ENCODE measurements around the gene FBXW5. TPM values are rescaled to one million over a fixed set of nuclear protein-coding genes. Genes with fewer than 3 reads are reported as not detected.

Gene FBXW5
- total RNA-seq, 2 donors from 2014 or later, result 156 to 161 TPM

DNA sequence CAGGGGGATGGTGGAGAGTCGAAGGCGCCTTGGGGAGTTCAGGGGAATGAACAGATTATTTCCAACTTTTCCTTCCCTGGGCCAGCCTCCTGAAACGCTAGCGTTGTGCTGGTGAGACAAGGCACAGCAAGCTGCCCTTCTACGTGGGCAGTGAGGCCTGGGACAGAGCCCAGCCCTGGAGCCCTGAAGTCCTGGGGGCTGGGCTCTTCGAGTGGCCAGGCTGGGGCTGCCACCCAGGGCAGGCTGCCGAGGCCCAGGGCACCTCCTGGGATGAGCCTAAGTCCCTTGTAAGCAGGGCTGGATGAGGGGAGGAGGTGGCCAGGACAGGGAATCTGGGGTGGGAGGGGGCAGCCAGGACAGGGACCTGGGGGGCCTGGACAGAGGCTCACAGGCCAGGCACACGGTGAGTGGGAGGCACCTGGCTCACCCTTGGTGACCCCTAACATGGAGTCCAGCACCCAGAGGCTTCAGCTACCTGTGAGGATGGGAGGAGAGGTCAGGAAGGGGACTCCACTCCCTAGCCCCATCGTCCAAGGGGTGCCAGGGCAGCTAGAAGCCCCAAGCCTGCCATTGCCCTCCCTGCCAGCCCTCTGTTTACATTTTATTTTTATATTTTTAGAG lies 6.2 kb upstream of the FBXW5 start:
- intact Hi-C loops (cut with DNase I), result loop anchor here (5.0 kb wide), 1 partner anchor 72 kb away; no protein-coding TSS in a partner anchor
- peak in 1 of 4 donors; percentile 41 for DNase-seq

GRCh38 chr9:136949817-136950655 lies 5.5 kb upstream of the FBXW5 start:
- H3K4me1 ChIP-seq, result peaks cover 48% of the 10 kb centered on the region
- TF ChIP-seq, protein P1, sequence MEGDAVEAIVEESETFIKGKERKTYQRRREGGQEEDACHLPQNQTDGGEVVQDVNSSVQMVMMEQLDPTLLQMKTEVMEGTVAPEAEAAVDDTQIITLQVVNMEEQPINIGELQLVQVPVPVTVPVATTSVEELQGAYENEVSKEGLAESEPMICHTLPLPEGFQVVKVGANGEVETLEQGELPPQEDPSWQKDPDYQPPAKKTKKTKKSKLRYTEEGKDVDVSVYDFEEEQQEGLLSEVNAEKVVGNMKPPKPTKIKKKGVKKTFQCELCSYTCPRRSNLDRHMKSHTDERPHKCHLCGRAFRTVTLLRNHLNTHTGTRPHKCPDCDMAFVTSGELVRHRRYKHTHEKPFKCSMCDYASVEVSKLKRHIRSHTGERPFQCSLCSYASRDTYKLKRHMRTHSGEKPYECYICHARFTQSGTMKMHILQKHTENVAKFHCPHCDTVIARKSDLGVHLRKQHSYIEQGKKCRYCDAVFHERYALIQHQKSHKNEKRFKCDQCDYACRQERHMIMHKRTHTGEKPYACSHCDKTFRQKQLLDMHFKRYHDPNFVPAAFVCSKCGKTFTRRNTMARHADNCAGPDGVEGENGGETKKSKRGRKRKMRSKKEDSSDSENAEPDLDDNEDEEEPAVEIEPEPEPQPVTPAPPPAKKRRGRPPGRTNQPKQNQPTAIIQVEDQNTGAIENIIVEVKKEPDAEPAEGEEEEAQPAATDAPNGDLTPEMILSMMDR (IDR thresholded peaks at IDR 0.05), result peak in 4 of 7 experiments; percentile 29 to 63 (median 44)
- peak; percentile 68 to 81 (median 80) for TF ChIP-seq POLR2A (IDR thresholded peaks at IDR 0.05)

More for the DNA sequence above, 6.2 kb upstream of the FBXW5 start:
- Histone ChIP-seq H3K27me3 (no peaks in the 10 kb centered on the region), H3K36me3 (replicated peaks in 1 of 2; ENCODE audit: insufficient read depth in 1 of 2, low read depth in 2 of 2) (no peaks in the 10 kb centered on the region), H3K4me1 (peaks cover 47% of the 10 kb centered on the region), H3K9me3 (no peaks in the 10 kb centered on the region), H3K27ac (peak overlapping the region; percentile 87 to 92 (median 92)), H3K4me3 (no peak overlapping the region)
- WGBS, 2 donors, result 15 to 48% methylated on average over 2 to 9 of the region's 9 CpGs
- TF ChIP-seq POLR2A (IDR thresholded peaks at IDR 0.05), result no peak
- TF ChIP-seq, protein P1 (IDR thresholded peaks at IDR 0.05), result no peak
- ATAC-seq, result peak; percentile 24

DNA sequence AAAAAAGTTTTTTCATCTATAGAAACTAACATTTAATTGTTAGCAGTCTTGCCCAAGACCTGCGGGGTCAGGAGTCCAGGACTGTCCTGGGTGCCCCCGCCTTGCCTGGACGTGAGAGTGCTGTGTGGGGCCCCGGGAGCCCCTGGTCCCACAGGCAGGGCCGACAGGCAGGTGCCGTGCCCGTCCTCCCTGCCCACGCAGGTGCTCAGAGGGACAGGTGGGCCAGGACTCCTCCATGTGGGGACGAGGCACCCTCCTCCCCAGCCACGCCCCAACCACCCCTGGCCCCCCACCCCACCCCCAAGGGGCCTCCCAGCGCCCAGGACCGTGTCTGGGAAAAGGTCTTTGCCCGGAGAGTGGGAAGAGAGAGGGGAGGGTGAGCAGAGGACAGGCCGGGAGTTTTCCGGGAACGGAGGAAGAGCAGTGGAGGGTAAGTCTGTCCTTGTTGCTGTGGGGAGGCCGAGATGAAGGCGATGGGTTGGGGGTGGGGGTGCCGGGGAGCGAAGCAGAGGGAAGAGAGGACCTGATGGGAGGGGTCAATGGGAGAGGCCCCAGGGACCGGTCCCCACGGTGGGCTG lies 4.8 kb upstream of the FBXW5 start:
- peaks cover 52% of the 10 kb centered on the region for H3K4me1 ChIP-seq
- intact Hi-C loops (cut with DNase I), result loop anchor here (10.0 kb wide), 1 partner anchor 95 kb away; the partner anchor contains the start of gene MAMDC4
- no peaks in the 10 kb centered on the region for H3K27me3 ChIP-seq
- no peaks in the 10 kb centered on the region for H3K9me3 ChIP-seq
- WGBS, 2 donors, result 5 to 12% methylated on average over 12 to 22 of the region's 22 CpGs
- ATAC-seq, result peak; percentile 3
- no peak for TF ChIP-seq POLR2A (IDR thresholded peaks at IDR 0.05)
- TF ChIP-seq, protein P1 (IDR thresholded peaks at IDR 0.05), result no peak
- no peak for DNase-seq
- peak overlapping the region; percentile 87 to 92 (median 92) for H3K27ac ChIP-seq
- no peaks in the 10 kb centered on the region for H3K36me3 ChIP-seq (replicated peaks in 1 of 2; ENCODE audit: insufficient read depth in 1 of 2, low read depth in 2 of 2)
- H3K4me3 ChIP-seq, result peak overlapping the region in 1 of 2 donors; percentile 37

More at GRCh38 chr9:136949817-136950655, 5.5 kb upstream of the FBXW5 start:
- 1 to 2% methylated on average over 11 to 48 of the region's 63 CpGs for WGBS, 2 donors
- intact Hi-C loops (cut with DNase I), result loop anchor here (5.0 to 10.0 kb wide), 2 partner anchors 72 to 95 kb away; partner anchors contain the start of gene MAMDC4
- Histone ChIP-seq H3K27me3 (no peaks in the 10 kb centered on the region), H3K9me3 (no peaks in the 10 kb centered on the region), H3K27ac (peak overlapping the region; percentile 87 to 92 (median 92)), H3K36me3 (replicated peaks in 1 of 2; ENCODE audit: insufficient read depth in 1 of 2, low read depth in 2 of 2) (no peaks in the 10 kb centered on the region), H3K4me3 (peak overlapping the region in 1 of 2 donors; percentile 37)
- ATAC-seq, result peak; percentile 93
- peak; percentile 97 for DNase-seq

GRCh38 chr9:136947955-136948510 lies 3.5 kb upstream of the FBXW5 start:
- Histone ChIP-seq H3K36me3 (replicated peaks in 1 of 2; ENCODE audit: insufficient read depth in 1 of 2, low read depth in 2 of 2) (no peaks in the 10 kb centered on the region), H3K4me1 (peaks cover 61% of the 10 kb centered on the region), H3K27ac (peak overlapping the region in 2 of 4 donors; percentile 42 to 91), H3K27me3 (no peaks in the 10 kb centered on the region), H3K4me3 (no peak overlapping the region), H3K9me3 (no peaks in the 10 kb centered on the region)
- no peak for ATAC-seq
- no peak for TF ChIP-seq POLR2A (IDR thresholded peaks at IDR 0.05)
- TF ChIP-seq, protein P1 (IDR thresholded peaks at IDR 0.05), result peak in 4 of 7 experiments; percentile 21 to 34 (median 28)
- peak in 1 of 4 donors; percentile 50 for DNase-seq
- intact Hi-C loops (cut with DNase I), result loop anchor here (10.0 kb wide), 1 partner anchor 93 kb away; the partner anchor contains the start of gene MAMDC4
- WGBS, 2 donors, result 41 to 58% methylated on average over 8 to 15 of the region's 15 CpGs
